ENCODE data around the gene DUSP23.

DUSP23 gene

GRCh38 chr1:159781992-159782391, 1.2 kb downstream of the DUSP23 start:
- H3K27ac ChIP-seq (ENCODE audit: low read depth, low read length, poor library complexity, severe bottlenecking): no peak overlapping the region
- no peaks in the 10 kb centered on the region for H3K4me1 ChIP-seq (ENCODE audit: insufficient read depth, low read length, severe bottlenecking)
- TF ChIP-seq CTCF (IDR thresholded peaks at IDR 0.05; ENCODE audit: low read length) (no peak), EZH2 (IDR thresholded peaks at IDR 0.05; ENCODE audit: borderline replicate concordance, low read length) (no peak)
- no peak overlapping the region for H3K4me2 ChIP-seq (ENCODE audit: low read length)
- H3K79me2 ChIP-seq (ENCODE audit: insufficient read depth, low read length): no peaks in the 10 kb centered on the region
- no peaks in the 10 kb centered on the region for H3K27me3 ChIP-seq (ENCODE audit: insufficient read depth, low read length)
- no peaks in the 10 kb centered on the region for H3K36me3 ChIP-seq (ENCODE audit: insufficient read depth, low read length)
- no peaks in the 10 kb centered on the region for H4K20me1 ChIP-seq (ENCODE audit: insufficient read depth, low read length)
- no peaks in the 10 kb centered on the region for H3K9me2 ChIP-seq (ENCODE audit: low read depth, low read length)
- H3K9ac ChIP-seq (ENCODE audit: low read length): no peak overlapping the region
- no peaks in the 10 kb centered on the region for H3F3A ChIP-seq (ENCODE audit: insufficient read depth, low read length)
- H3K4me3 ChIP-seq (ENCODE audit: low read depth, low read length, poor library complexity, severe bottlenecking): no peak overlapping the region
- no peak overlapping the region for H2AFZ ChIP-seq (ENCODE audit: low read length)
- H3K9me3 ChIP-seq (ENCODE audit: low read length): no peaks in the 10 kb centered on the region

- Histone ChIP-seq H3K79me2 (ENCODE audit: insufficient read depth, low read length) (no peaks in the 10 kb centered on the region), H3K4me3 (ENCODE audit: low read depth, low read length, poor library complexity, severe bottlenecking) (no peak overlapping the region), H3K9me3 (ENCODE audit: low read length) (no peaks in the 10 kb centered on the region), H4K20me1 (ENCODE audit: insufficient read depth, low read length) (no peaks in the 10 kb centered on the region), H3K9me2 (ENCODE audit: low read depth, low read length) (no peaks in the 10 kb centered on the region), H3K27ac (ENCODE audit: low read depth, low read length, poor library complexity, severe bottlenecking) (no peak overlapping the region), H3K4me2 (ENCODE audit: low read length) (no peak overlapping the region), H3K4me1 (ENCODE audit: insufficient read depth, low read length, severe bottlenecking) (no peaks in the 10 kb centered on the region), H3K36me3 (ENCODE audit: insufficient read depth, low read length) (no peaks in the 10 kb centered on the region), H3K9ac (ENCODE audit: low read length) (no peak overlapping the region), H2AFZ (ENCODE audit: low read length) (no peak overlapping the region), H3F3A (ENCODE audit: insufficient read depth, low read length) (no peaks in the 10 kb centered on the region), H3K27me3 (ENCODE audit: insufficient read depth, low read length) (no peaks in the 10 kb centered on the region)
- TF ChIP-seq EZH2 (IDR thresholded peaks at IDR 0.05; ENCODE audit: borderline replicate concordance, low read length): no peak
- no peak for TF ChIP-seq CTCF (IDR thresholded peaks at IDR 0.05; ENCODE audit: low read length)
These were observed 3.0 kb downstream of the DUSP23 start for GRCh38 chr1:159783724-159784123.

- Histone ChIP-seq H3K4me3 (ENCODE audit: low read depth, low read length, poor library complexity, severe bottlenecking) (no peak overlapping the region), H3K9me2 (ENCODE audit: low read depth, low read length) (no peaks in the 10 kb centered on the region), H3K27ac (ENCODE audit: low read depth, low read length, poor library complexity, severe bottlenecking) (no peak overlapping the region), H3K4me1 (ENCODE audit: insufficient read depth, low read length, severe bottlenecking) (no peaks in the 10 kb centered on the region), H3K36me3 (ENCODE audit: insufficient read depth, low read length) (no peaks in the 10 kb centered on the region), H3K79me2 (ENCODE audit: insufficient read depth, low read length) (no peaks in the 10 kb centered on the region), H3K9me3 (ENCODE audit: low read length) (no peaks in the 10 kb centered on the region), H2AFZ (ENCODE audit: low read length) (no peak overlapping the region), H3F3A (ENCODE audit: insufficient read depth, low read length) (no peaks in the 10 kb centered on the region), H4K20me1 (ENCODE audit: insufficient read depth, low read length) (no peaks in the 10 kb centered on the region), H3K4me2 (ENCODE audit: low read length) (no peak overlapping the region), H3K9ac (ENCODE audit: low read length) (no peak overlapping the region), H3K27me3 (ENCODE audit: insufficient read depth, low read length) (no peaks in the 10 kb centered on the region)
- TF ChIP-seq EZH2 (IDR thresholded peaks at IDR 0.05; ENCODE audit: borderline replicate concordance, low read length) (no peak), CTCF (IDR thresholded peaks at IDR 0.05; ENCODE audit: low read length) (no peak)
These were observed 5.7 kb downstream of the DUSP23 start for GRCh38 chr1:159786465-159786864.

All from OCI-LY1 (cell line).